Measurements from ENCODE around the gene SLC44A1. TPM values are rescaled to one million over a fixed set of nuclear protein-coding genes. Genes with fewer than 3 reads are reported as not detected.
A peak's percentile ranks its signal among the peaks of the same experiment; 100 is the strongest.

The SLC44A1 gene
- total RNA-seq, 4 donors from 2014 or later = 9.9 to 53.8 (median 40.8) TPM

- no peaks in the 10 kb centered on the region for H3K27me3 ChIP-seq
- H3K4me3 ChIP-seq = no peak overlapping the region
- peaks cover 0 to 6% (median 0%) of the 10 kb centered on the region in 4 donors for H3K4me1 ChIP-seq
- no peak for DNase-seq
- H3K27ac ChIP-seq = peak overlapping the region in 1 of 4 donors; percentile 4
- no peaks in the 10 kb centered on the region for H3K36me3 ChIP-seq
- H3K9me3 ChIP-seq = no peaks in the 10 kb centered on the region
- no peak for TF ChIP-seq CTCF (IDR thresholded peaks at IDR 0.05)
- no peak for TF ChIP-seq POLR2A (IDR thresholded peaks at IDR 0.05)
These were observed 37.5 kb downstream of the SLC44A1 start for GRCh38 chr9:105281926-105282325.

GRCh38 chr9:105282870-105283621 is 38.6 kb downstream of the SLC44A1 start:
- peak in 1 of 3 donors; percentile 50 for DNase-seq
- Histone ChIP-seq H3K36me3 (no peaks in the 10 kb centered on the region), H3K4me3 (no peak overlapping the region), H3K9me3 (no peaks in the 10 kb centered on the region), H3K27ac (peak overlapping the region in 1 of 4 donors; percentile 4), H3K4me1 (peaks cover 0 to 6% (median 0%) of the 10 kb centered on the region in 4 donors), H3K27me3 (no peaks in the 10 kb centered on the region)
- TF ChIP-seq CTCF (IDR thresholded peaks at IDR 0.05) (no peak), POLR2A (IDR thresholded peaks at IDR 0.05) (no peak)

GRCh38 chr9:105283795-105284194 is 39.3 kb downstream of the SLC44A1 start:
- TF ChIP-seq POLR2A (IDR thresholded peaks at IDR 0.05) = no peak
- no peaks in the 10 kb centered on the region for H3K36me3 ChIP-seq
- H3K27ac ChIP-seq = no peak overlapping the region
- peaks cover 0 to 6% (median 0%) of the 10 kb centered on the region in 4 donors for H3K4me1 ChIP-seq
- no peak for DNase-seq
- no peak overlapping the region for H3K4me3 ChIP-seq
- no peaks in the 10 kb centered on the region for H3K27me3 ChIP-seq
- H3K9me3 ChIP-seq = no peaks in the 10 kb centered on the region

- TF ChIP-seq POLR2A (IDR thresholded peaks at IDR 0.05) = no peak
- no peak for TF ChIP-seq CTCF (IDR thresholded peaks at IDR 0.05)
- no peak overlapping the region for H3K4me3 ChIP-seq
- H3K36me3 ChIP-seq = no peaks in the 10 kb centered on the region
- DNase-seq = no peak
- peaks cover 0 to 6% (median 0%) of the 10 kb centered on the region in 4 donors for H3K4me1 ChIP-seq
- no peaks in the 10 kb centered on the region for H3K9me3 ChIP-seq
- no peaks in the 10 kb centered on the region for H3K27me3 ChIP-seq
- H3K27ac ChIP-seq = no peak overlapping the region
These were observed 40.0 kb downstream of the SLC44A1 start for GRCh38 chr9:105284463-105284862.

DNA sequence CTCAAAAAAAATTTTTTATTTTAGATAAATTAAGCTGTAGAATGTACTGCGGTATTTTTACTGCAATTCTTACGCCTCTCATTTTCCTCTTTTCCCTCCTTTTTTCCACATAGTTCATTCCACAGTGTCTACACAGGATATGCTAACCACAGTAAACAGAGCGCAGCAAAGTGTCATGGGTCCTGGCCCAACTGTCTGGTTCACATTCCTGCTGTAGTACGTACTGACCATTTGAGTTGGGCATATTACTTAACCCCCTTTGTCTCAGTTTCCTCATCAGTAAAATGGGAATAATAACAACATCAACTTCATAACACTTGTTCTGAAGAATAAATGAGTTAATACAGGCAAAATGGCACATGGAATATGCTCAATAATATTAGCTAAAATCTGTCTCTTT is 41.6 kb downstream of the SLC44A1 start:
- Histone ChIP-seq H3K36me3 (no peaks in the 10 kb centered on the region), H3K27ac (no peak overlapping the region), H3K4me1 (peaks cover 0 to 6% (median 0%) of the 10 kb centered on the region in 4 donors), H3K4me3 (no peak overlapping the region), H3K9me3 (no peaks in the 10 kb centered on the region), H3K27me3 (no peaks in the 10 kb centered on the region)
- TF ChIP-seq CTCF (IDR thresholded peaks at IDR 0.05) (no peak), POLR2A (IDR thresholded peaks at IDR 0.05) (no peak)
- no peak for DNase-seq

GRCh38 chr9:105289305-105289704 is 44.9 kb downstream of the SLC44A1 start:
- Histone ChIP-seq H3K27ac (no peak overlapping the region), H3K27me3 (no peaks in the 10 kb centered on the region), H3K4me1 (no peaks in the 10 kb centered on the region), H3K36me3 (no peaks in the 10 kb centered on the region), H3K9me3 (no peaks in the 10 kb centered on the region), H3K4me3 (no peak overlapping the region)
- TF ChIP-seq POLR2A (IDR thresholded peaks at IDR 0.05) (no peak), CTCF (IDR thresholded peaks at IDR 0.05) (no peak)
- DNase-seq = no peak

Data from Peyer's patch (tissue), 4 donors.